Hematopoietic multipotent progenitor cell treated with erythropoietin and hydrocortisone succinate and interleukin-3 and kit ligand, for 17 days (in vitro differentiated cells): ENCODE data around the gene FRS3.

Experiments used
- DNase-seq: peaks from one replicate; pipeline ENCODE4 v3.0.0-alpha.2; 2015; ENCODE audit warnings: low spot score

FRS3 gene

DNA sequence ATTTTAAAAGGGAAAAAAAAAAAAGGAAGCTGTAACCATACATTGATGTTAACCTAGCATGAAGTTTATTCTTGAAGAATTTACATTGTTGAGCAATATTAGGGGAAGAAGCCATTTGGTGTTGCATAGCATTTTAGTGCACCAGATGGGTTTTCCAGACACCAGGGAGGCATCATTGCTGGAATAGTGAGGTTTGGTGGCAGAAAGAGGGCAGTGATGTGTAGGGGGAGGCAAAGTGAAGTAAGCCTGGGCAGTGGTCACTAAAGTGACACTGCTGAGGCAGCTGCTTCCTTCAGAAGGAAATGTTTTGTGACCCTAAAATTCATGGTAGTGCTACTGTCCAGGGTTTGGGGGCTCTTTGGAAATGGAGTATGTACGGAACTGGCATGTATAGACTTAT, 10.3 kb upstream of the FRS3 start:
- DNase-seq, result no peak

GRCh38 chr6:41789390-41789724, 9.7 kb upstream of the FRS3 start:
- no peak for DNase-seq

- DNase-seq, result peak; percentile 95
These were observed 7.7 kb upstream of the FRS3 start, which contains the start of gene TOMM6 for GRCh38 chr6:41787219-41787917. TOMM6 (plus strand) TSS chr6:41787694; CDS start chr6:41787698, 4 bp downstream.

GRCh38 chr6:41786451-41787218, 6.9 kb upstream of the FRS3 start:
- peak; percentile 88 for DNase-seq

GRCh38 chr6:41785689-41786450, 6.2 kb upstream of the FRS3 start:
- DNase-seq, result no peak

DNA sequence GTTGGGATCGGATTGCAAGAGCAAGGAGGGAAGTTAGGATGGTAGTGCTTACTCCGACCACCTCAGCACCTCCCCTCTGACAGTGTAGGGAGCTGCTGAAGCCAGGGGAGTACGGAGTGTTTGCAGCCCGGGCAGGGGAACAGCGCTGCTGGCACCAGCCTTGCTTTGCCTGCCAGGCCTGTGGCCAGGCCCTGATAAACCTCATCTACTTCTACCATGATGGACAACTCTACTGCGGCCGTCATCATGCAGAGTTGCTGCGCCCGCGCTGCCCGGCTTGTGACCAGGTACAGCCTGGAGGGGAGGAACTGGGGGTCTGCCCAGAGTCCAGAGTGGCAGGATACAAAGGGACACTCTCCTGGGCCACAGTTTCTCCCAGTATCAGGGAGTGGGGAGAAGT, 5.6 kb upstream of the FRS3 start:
- DNase-seq, result no peak

GRCh38 chr6:41784581-41785171, 5.0 kb upstream of the FRS3 start:
- DNase-seq, result no peak

- DNase-seq, result no peak
These were observed 3.5 kb upstream of the FRS3 start for GRCh38 chr6:41783106-41783780.

- no peak for DNase-seq
These were observed 1.6 kb upstream of the FRS3 start for GRCh38 chr6:41781366-41781730.

- DNase-seq, result peak; percentile 31
These were observed 1.1 kb upstream of the FRS3 start, which contains the start of gene PRICKLE4 for GRCh38 chr6:41780551-41781365. PRICKLE4 (plus strand) TSS chr6:41780782; CDS start chr6:41783474, 2,692 bp downstream.

GRCh38 chr6:41779336-41779735, 364 bp downstream of the FRS3 start:
- DNase-seq, result no peak

DNA sequence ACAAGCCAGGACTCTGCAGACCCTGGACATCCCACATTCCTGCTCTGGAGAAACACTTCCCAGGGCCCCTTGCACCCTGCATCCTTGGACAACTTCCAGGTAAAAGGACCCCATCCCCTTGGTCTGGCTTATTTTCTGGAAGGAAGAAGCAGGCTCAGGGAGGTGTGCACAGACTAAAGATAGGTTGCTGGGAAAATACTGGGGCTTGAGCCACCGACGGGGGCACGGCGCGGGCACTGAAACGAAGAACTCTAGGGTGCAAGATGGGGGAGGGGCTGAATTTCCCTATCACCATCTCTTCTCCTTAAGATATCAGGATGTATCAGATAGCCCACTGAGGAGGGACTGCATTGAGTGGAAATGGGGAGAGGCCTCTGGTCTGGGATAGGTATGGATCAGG, 805 bp downstream of the FRS3 start:
- DNase-seq, result no peak

GRCh38 chr6:41777551-41778285, 2.0 kb downstream of the FRS3 start:
- no peak for DNase-seq

- DNase-seq, result no peak
These were observed 4.3 kb downstream of the FRS3 start for GRCh38 chr6:41775293-41775882.

DNA sequence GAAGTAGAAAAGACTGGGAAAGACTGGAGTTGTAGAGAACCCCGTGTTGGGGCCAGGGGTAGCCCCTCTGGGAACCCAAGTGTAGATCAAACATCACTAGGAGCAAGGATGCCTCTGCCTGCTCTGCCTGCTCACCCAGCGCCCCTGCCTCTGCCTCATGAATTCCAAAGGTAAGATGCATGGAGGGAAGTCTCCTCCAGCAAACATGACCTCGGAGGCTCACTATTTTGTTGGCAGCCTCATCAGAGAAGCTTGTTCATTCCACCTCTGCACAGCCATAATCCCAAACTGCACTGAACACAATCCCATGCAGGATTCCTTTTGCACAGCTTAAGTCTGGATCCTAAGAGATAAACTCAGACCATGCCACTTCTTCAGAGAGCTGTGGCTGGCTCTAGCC, 4.9 kb downstream of the FRS3 start:
- no peak for DNase-seq

- DNase-seq, result no peak
These were observed 8.4 kb downstream of the FRS3 start for GRCh38 chr6:41771058-41771983.

- no peak for DNase-seq
These were observed 9.2 kb downstream of the FRS3 start for GRCh38 chr6:41770381-41771057.

DNA sequence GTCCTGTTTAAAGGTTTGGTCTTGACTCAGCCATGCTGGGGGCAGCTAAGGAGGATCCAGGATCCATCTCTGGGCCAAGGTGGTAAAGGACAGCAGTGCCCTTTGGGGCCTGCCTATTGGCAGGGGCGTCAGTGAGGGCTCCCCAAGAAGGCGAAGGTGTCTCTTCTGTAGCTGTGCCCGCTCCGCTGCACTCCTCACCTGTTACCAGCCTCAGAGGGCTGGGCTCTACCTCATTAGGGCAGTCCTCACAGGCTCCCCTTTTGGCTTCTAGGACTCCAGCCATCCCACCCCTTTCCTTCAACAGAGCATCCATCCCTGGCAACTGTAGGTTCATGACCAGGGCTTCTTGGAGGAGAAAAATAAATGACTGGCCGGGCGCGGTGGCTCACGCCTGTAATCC, 10.3 kb downstream of the FRS3 start:
- no peak for DNase-seq
